GM18861 (cell line): ENCODE measurements around the gene AP2A2.

Experiments
- ATAC-seq: cut with Tn5 transposase; IDR thresholded peaks from one replicate; pipeline ENCODE4 v1.9.1; 2021; ENCODE audit not compliant: unreplicated experiment

Gene AP2A2

GRCh38 chr11:1053121-1053901 is 127.6 kb downstream of the AP2A2 start:
- no peak for ATAC-seq

GRCh38 chr11:1054143-1055108 is 128.8 kb downstream of the AP2A2 start:
- ATAC-seq, result no peak

- no peak for ATAC-seq
Observed at GRCh38 chr11:1055109-1055703, 129.5 kb downstream of the AP2A2 start.

GRCh38 chr11:1055990-1056771 is 130.5 kb downstream of the AP2A2 start:
- ATAC-seq, result no peak

- ATAC-seq, result no peak
Observed at GRCh38 chr11:1057806-1058205, 132.1 kb downstream of the AP2A2 start.

GRCh38 chr11:1059759-1060158 is 134.1 kb downstream of the AP2A2 start:
- no peak for ATAC-seq

GRCh38 chr11:1060410-1060809 is 134.7 kb downstream of the AP2A2 start:
- no peak for ATAC-seq

GRCh38 chr11:1060852-1061616 is 135.4 kb downstream of the AP2A2 start:
- no peak for ATAC-seq
